GM13976 (cell line): Measurements from ENCODE around the gene UBE2D1.

Experiments used
- DNase-seq: peaks from one replicate; pipeline ENCODE4 v3.0.0; 2012; ENCODE audit warnings: low spot score
- CTCF ChIP-seq: IDR thresholded peaks from 2 replicates; pipeline ENCODE4 v1.5.1; 2012; ENCODE audit warnings: borderline replicate concordance, mild to moderate bottlenecking; ENCODE audit not compliant: insufficient read depth; ENCODE audit errors: extremely low read depth, missing control alignments, control extremely low read depth
- in situ Hi-C: fragments of 300-500 bp; cut with MboI; formaldehyde crosslinking; loops from one replicate; pipeline ENCODE4 v1.12.0; 2022; ENCODE audit warnings: low sequenced_read_pairs, mixed read lengths, inconsistent platforms; ENCODE audit not compliant: unreplicated experiment

The UBE2D1 gene

GRCh38 chr10:58371473-58371872, 36.7 kb downstream of the UBE2D1 start:
- TF ChIP-seq CTCF = no peak
- in situ Hi-C loops = no loop called here
- no peak for DNase-seq

- TF ChIP-seq CTCF = no peak
- in situ Hi-C loops = no loop called here
- DNase-seq = no peak
Measured at GRCh38 chr10:58372607-58373441, 38.0 kb downstream of the UBE2D1 start.

GRCh38 chr10:58373442-58373827, 38.6 kb downstream of the UBE2D1 start:
- in situ Hi-C loops = no loop called here
- DNase-seq = no peak
- TF ChIP-seq CTCF = no peak

- TF ChIP-seq CTCF = no peak
- no peak for DNase-seq
- in situ Hi-C loops = loop anchor here (25.0 kb wide), 1 partner anchor 195 kb away; no protein-coding TSS in a partner anchor
Measured at GRCh38 chr10:58382489-58382995, 47.7 kb downstream of the UBE2D1 start.

GRCh38 chr10:58384095-58384494, 49.3 kb downstream of the UBE2D1 start:
- in situ Hi-C loops = loop anchor here (25.0 kb wide), 1 partner anchor 197 kb away; no protein-coding TSS in a partner anchor
- DNase-seq = peak; percentile 50
- TF ChIP-seq CTCF = no peak

GRCh38 chr10:58384544-58384998, 49.8 kb downstream of the UBE2D1 start:
- in situ Hi-C loops = loop anchor here (25.0 kb wide), 1 partner anchor 197 kb away; no protein-coding TSS in a partner anchor
- DNase-seq = no peak
- no peak for TF ChIP-seq CTCF
